ENCODE results near the gene SDF2L1.
A peak's percentile ranks its signal among the peaks of the same experiment; 100 is the strongest.

The SDF2L1 gene

GRCh38 chr22:21622011-21622918, 19.8 kb upstream of the SDF2L1 start:
- no peak for DNase-seq (ENCODE audit: low spot score)

GRCh38 chr22:21622919-21623647, 19.0 kb upstream of the SDF2L1 start:
- DNase-seq (ENCODE audit: low spot score), result no peak

- no peak for DNase-seq (ENCODE audit: low spot score)
These were observed 18.5 kb upstream of the SDF2L1 start for GRCh38 chr22:21623648-21623970.

GRCh38 chr22:21624120-21624879, 17.8 kb upstream of the SDF2L1 start:
- no peak for DNase-seq (ENCODE audit: low spot score)

- DNase-seq (ENCODE audit: low spot score), result no peak
These were observed 17.0 kb upstream of the SDF2L1 start for GRCh38 chr22:21624880-21625791.

GRCh38 chr22:21626073-21626734, 15.9 kb upstream of the SDF2L1 start:
- no peak for DNase-seq (ENCODE audit: low spot score)

GRCh38 chr22:21626735-21627469, 15.2 kb upstream of the SDF2L1 start:
- DNase-seq (ENCODE audit: low spot score), result no peak

- DNase-seq (ENCODE audit: low spot score), result peak; percentile 23
These were observed 13.5 kb upstream of the SDF2L1 start for GRCh38 chr22:21628386-21629254.

- DNase-seq (ENCODE audit: low spot score), result peak; percentile 96
These were observed 12.6 kb upstream of the SDF2L1 start, which contains the start of gene YDJC for GRCh38 chr22:21629255-21630149. TSS of gene YDJC (minus strand) at chr22:21630022. CDS start at chr22:21630014, 8 bp downstream.

- no peak for DNase-seq (ENCODE audit: low spot score)
These were observed 11.1 kb upstream of the SDF2L1 start for GRCh38 chr22:21631025-21631424.

GRCh38 chr22:21632237-21632895, 9.7 kb upstream of the SDF2L1 start, which contains the start of gene CCDC116:
TSS of gene CCDC116 (plus strand) at chr22:21632760. CDS start at chr22:21633182, 422 bp downstream.
- DNase-seq (ENCODE audit: low spot score), result peak; percentile 59

- DNase-seq (ENCODE audit: low spot score), result no peak
These were observed 9.2 kb upstream of the SDF2L1 start for GRCh38 chr22:21632931-21633330.

- DNase-seq (ENCODE audit: low spot score), result no peak
These were observed 8.6 kb upstream of the SDF2L1 start for GRCh38 chr22:21633481-21633880.

GRCh38 chr22:21634081-21634480, 8.0 kb upstream of the SDF2L1 start:
- DNase-seq (ENCODE audit: low spot score), result no peak

GRCh38 chr22:21634844-21635243, 7.3 kb upstream of the SDF2L1 start:
- DNase-seq (ENCODE audit: low spot score), result no peak

- no peak for DNase-seq (ENCODE audit: low spot score)
These were observed 6.2 kb upstream of the SDF2L1 start for GRCh38 chr22:21635771-21636510.
